RWPE2 (cell line): ENCODE results near the gene ALAD.

Experiments used
- ATAC-seq: fragments of 200-7000 bp; cut with Tn5 transposase; 3 replicates; pipeline ENCODE4 v1.9.1; 2021; ENCODE audit warnings: low read depth
- DNase-seq: peaks from one replicate; pipeline ENCODE4 v3.0.0-alpha.2; 2020; ENCODE audit warnings: low spot score
- H3K27ac ChIP-seq: fragments of 450-650 bp; 2 replicates; pipeline ENCODE4 v1.5.1; 2017; ENCODE audit warnings: mild to moderate bottlenecking; ENCODE audit not compliant: poor library complexity, severe bottlenecking
- H3K27me3 ChIP-seq: fragments of 250-450 bp; sonication (Bioruptor Pico); 2 replicates; pipeline ENCODE4 v1.5.1; 2021; ENCODE audit warnings: mild to moderate bottlenecking, moderate library complexity; ENCODE audit not compliant: insufficient read depth, poor library complexity, severe bottlenecking
- H3K36me3 ChIP-seq: fragments of 250-450 bp; sonication (Bioruptor Pico); 2 replicates; pipeline ENCODE4 v1.5.1; 2020; ENCODE audit warnings: low read depth, mild to moderate bottlenecking, moderate library complexity
- H3K4me1 ChIP-seq: fragments of 250-450 bp; sonication (Bioruptor Pico); 2 replicates; pipeline ENCODE4 v1.5.1; 2021; ENCODE audit warnings: mild to moderate bottlenecking, moderate library complexity; ENCODE audit not compliant: insufficient read depth, poor library complexity, severe bottlenecking
- H3K4me3 ChIP-seq: fragments of 250-450 bp; sonication (Bioruptor Pico); 2 replicates; pipeline ENCODE4 v1.5.1; 2021; ENCODE audit warnings: mild to moderate bottlenecking, moderate library complexity; ENCODE audit not compliant: severe bottlenecking
- H3K9me3 ChIP-seq: fragments of 250-450 bp; sonication (Bioruptor Pico); 2 replicates; pipeline ENCODE4 v1.5.1; 2021; ENCODE audit warnings: mild to moderate bottlenecking, moderate library complexity; ENCODE audit not compliant: severe bottlenecking
- TF ChIP-seq, protein P1 (sequence below): fragments of 450-650 bp; IDR thresholded peaks from one replicate; pipeline ENCODE4 v1.5.1; 2017; ENCODE audit warnings: mild to moderate bottlenecking, moderate library complexity; ENCODE audit not compliant: poor library complexity, severe bottlenecking

ALAD gene

DNA sequence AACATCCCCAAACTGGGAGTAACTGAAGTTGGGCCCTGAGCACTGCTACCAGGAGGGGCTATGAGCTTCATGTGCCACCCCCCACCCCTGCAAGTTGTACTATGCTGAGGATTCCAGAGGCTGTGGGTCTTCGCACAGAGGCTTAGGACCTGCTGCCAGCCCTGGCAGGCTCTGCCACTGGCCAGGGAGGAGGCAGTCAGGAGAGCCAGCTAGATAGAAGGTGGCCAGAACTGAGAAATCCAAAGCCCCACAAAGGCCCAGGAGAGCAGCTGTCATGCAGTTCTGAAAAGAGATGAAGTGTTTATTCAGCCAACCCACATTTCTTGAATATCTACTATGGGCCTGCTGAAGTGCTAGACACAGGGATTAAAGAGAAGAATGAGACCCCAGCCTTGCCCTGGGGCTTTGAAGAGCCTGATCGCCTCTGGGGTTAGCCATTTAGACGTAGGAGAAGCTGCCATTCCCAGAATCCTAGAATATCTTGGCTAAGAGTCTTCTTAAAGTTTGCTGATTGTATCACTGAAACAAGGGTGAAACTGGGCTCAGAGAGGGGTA lies 1.4 kb downstream of the ALAD start:
- no peak overlapping the region for H3K4me3 ChIP-seq
- no peaks in the 10 kb centered on the region for H3K36me3 ChIP-seq
- TF ChIP-seq, protein P1, sequence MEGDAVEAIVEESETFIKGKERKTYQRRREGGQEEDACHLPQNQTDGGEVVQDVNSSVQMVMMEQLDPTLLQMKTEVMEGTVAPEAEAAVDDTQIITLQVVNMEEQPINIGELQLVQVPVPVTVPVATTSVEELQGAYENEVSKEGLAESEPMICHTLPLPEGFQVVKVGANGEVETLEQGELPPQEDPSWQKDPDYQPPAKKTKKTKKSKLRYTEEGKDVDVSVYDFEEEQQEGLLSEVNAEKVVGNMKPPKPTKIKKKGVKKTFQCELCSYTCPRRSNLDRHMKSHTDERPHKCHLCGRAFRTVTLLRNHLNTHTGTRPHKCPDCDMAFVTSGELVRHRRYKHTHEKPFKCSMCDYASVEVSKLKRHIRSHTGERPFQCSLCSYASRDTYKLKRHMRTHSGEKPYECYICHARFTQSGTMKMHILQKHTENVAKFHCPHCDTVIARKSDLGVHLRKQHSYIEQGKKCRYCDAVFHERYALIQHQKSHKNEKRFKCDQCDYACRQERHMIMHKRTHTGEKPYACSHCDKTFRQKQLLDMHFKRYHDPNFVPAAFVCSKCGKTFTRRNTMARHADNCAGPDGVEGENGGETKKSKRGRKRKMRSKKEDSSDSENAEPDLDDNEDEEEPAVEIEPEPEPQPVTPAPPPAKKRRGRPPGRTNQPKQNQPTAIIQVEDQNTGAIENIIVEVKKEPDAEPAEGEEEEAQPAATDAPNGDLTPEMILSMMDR = no peak
- no peaks in the 10 kb centered on the region for H3K27me3 ChIP-seq
- H3K4me1 ChIP-seq = no peaks in the 10 kb centered on the region
- H3K27ac ChIP-seq = no peak overlapping the region
- DNase-seq (no peak), ATAC-seq (no peak)
- H3K9me3 ChIP-seq = no peaks in the 10 kb centered on the region

DNA sequence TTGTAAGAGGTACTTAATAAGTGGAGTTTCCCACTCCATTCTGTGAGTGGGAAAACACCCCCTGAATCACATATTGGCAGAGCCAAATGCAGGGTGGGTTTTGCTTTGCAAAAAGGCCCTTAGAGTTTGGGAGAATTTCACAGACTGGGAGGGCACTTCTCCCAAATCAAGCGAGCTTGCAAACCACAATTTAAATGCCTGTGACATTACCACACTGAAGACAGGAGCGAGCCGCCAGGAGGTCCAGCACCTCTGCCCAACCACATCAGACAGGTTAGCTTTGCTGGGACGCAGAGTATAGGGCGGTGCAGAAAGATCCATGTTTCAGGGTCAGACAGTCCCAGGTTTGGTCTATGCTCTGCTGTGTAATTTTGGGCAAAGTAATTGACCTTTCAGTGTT lies 2.3 kb downstream of the ALAD start:
- H3K9me3 ChIP-seq = no peaks in the 10 kb centered on the region
- no peak overlapping the region for H3K27ac ChIP-seq
- H3K27me3 ChIP-seq = no peaks in the 10 kb centered on the region
- TF ChIP-seq, protein P1 = no peak
- H3K4me1 ChIP-seq = no peaks in the 10 kb centered on the region
- H3K36me3 ChIP-seq = no peaks in the 10 kb centered on the region
- DNase-seq (no peak), ATAC-seq (no peak)
- no peak overlapping the region for H3K4me3 ChIP-seq

DNA sequence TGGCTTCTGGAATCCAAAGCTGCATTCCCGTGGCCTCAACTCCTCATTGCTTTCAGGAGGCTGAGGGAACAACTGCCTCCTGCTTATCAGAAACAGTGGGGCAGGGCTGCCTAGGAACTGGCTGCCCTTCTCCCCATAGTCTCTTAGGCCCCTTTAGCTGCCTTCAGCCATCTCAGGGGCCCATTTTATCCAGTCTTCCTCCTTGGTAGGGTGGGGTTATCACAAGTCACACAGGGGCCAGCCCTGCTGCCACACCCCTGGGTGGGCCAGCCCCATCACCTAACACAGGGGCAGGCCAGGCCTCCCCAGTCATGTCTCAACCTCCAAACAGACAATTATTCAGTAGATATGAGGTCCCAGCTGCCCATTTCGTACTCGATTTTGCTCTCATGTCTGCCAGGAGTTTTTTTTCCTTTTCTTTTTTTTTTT lies 3.9 kb downstream of the ALAD start:
- TF ChIP-seq, protein P1 = no peak
- H3K27ac ChIP-seq = no peak overlapping the region
- DNase-seq (no peak), ATAC-seq (no peak)
- no peaks in the 10 kb centered on the region for H3K36me3 ChIP-seq
- no peaks in the 10 kb centered on the region for H3K4me1 ChIP-seq
- H3K27me3 ChIP-seq = no peaks in the 10 kb centered on the region
- H3K4me3 ChIP-seq = no peak overlapping the region
- H3K9me3 ChIP-seq = no peaks in the 10 kb centered on the region

DNA sequence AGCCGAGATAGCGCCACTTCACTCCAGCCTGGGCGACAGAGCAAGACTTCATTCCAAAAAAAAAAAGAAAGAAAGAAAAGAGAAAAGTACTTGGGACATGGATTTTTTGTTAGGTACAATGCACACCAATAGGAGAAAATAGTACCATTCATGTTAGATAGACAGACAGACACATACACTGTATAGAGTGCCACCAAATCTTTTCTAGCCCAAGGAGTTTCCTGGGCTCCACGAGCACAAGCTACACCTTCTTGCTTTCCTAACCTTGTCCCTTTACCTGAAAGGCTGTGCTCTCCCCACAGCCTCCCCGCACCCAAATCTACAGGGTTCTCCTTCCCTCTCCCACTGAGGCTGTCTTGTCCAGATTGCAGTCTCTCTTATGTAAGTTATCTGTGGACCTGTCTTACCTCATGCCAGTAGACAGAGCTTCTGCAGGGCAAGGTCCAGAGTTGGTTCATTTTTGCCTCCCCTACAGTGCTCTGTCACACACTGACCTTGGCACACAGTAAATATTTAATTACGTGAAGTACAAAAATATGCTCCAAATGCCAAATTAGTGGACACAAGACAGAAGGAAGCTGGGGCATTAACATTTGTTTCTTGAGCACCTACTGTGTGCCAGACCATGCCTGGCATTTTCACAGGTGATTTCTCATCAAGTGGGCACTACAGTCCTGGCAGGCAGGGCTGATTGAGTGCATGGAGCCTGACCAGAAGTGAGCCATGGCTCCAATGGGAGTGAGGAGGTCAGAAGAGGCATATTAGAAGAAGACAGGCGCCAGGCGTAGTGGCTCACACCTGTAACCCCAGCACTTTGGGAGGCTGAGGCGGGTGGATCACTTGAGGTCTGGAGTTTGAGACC lies 5.9 kb downstream of the ALAD start:
- no peak for DNase-seq
- no peak overlapping the region for H3K4me3 ChIP-seq
- no peaks in the 10 kb centered on the region for H3K27me3 ChIP-seq
- no peaks in the 10 kb centered on the region for H3K9me3 ChIP-seq
- H3K36me3 ChIP-seq = peaks cover 5% of the 10 kb centered on the region; the same call in 1 of the 2 replicates
- H3K27ac ChIP-seq = no peak overlapping the region
- TF ChIP-seq, protein P1 = no peak
- no peak for ATAC-seq
- H3K4me1 ChIP-seq = no peaks in the 10 kb centered on the region

DNA sequence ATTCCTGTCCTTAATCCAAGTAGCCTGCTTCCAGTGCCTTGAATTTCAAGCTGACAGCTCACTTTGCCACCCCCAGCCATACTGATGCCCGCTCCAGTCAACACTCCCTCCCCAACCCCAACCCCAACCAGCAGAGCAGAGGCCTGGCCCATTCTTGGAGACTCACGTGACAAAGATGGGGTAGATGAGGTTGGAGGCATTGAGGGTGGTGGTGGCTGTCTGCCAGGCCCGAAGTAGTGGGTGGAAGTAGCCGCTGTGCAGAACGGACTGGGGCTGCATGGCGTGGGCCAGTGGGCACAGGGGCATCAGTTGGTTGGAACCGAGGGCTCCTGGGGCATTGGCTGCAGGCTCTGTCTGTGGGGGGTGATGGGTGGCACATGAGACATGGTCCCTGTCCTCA lies 7.8 kb downstream of the ALAD start:
- H3K27ac ChIP-seq = no peak overlapping the region
- DNase-seq (no peak), ATAC-seq (no peak)
- H3K4me3 ChIP-seq = no peak overlapping the region
- H3K4me1 ChIP-seq = no peaks in the 10 kb centered on the region
- H3K27me3 ChIP-seq = no peaks in the 10 kb centered on the region
- H3K9me3 ChIP-seq = no peaks in the 10 kb centered on the region
- H3K36me3 ChIP-seq = peaks cover 13% of the 10 kb centered on the region; the same call in 1 of the 2 replicates
- TF ChIP-seq, protein P1 = no peak
